CD4-positive, alpha-beta T cell treated with Interleukin-15 for 1 hour (primary cell): ENCODE data around the gene ANXA11.

Experiments used
- DNase-seq: peaks from one replicate; pipeline ENCODE4 v3.0.0-alpha.2; 2020

ANXA11 gene

GRCh38 chr10:80187465-80188409 is 17.6 kb downstream of the ANXA11 start:
- peak; percentile 85 for DNase-seq

- DNase-seq, result no peak
Observed at GRCh38 chr10:80187060-80187459, 18.3 kb downstream of the ANXA11 start.

DNA sequence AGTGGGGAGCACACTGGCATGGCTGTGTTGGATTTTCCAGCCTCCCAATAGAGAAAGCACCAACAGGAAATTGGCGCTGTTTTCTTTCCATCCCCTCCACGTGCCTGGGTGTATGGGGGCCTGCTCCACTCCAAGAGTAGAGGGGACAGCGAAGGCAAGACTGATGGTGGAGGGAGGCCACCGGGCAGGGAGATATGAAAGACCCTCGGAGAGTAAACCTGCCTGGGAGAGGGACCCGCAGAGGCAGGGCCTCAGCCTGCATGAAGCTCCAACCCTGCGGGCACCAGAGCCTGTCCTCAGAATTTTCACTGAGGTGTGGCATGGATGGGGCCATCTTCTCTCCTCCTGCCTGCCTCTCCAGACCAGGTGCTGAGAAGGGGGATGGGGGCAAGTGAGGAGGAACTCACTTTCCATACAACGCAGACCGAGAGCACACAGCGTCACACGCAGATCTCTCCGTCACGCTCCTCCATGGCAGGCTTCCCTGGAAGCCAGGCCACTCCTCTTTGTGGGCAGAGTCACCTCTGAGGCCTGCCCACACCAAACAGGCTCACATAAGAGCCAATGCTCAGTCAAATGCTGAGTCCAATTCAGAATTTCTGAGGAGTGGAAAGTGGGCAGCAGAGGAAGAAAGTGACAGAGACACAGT is 18.8 kb downstream of the ANXA11 start:
- DNase-seq, result peak; percentile 43

GRCh38 chr10:80185578-80186299 is 19.6 kb downstream of the ANXA11 start:
- DNase-seq, result no peak

DNA sequence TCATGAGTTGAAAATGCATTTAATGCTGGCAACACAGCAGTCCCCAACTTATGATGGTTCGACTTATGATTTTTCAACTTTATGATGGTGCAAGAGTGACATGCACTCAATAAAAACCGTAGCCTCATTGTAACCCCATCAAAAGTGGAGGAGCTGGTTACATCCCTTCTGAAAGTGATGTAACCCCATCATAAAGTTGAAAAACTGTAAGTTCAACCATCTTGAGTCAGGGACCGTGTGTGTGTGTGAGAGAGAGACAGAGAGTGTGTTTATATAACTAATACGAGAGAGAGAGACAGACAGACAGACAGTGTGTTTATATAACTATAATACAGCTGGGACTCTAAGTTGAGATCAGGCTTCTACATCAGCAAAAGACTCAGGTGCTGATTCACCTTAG is 21.0 kb downstream of the ANXA11 start:
- no peak for DNase-seq

GRCh38 chr10:80183436-80183835 is 21.9 kb downstream of the ANXA11 start:
- no peak for DNase-seq

DNA sequence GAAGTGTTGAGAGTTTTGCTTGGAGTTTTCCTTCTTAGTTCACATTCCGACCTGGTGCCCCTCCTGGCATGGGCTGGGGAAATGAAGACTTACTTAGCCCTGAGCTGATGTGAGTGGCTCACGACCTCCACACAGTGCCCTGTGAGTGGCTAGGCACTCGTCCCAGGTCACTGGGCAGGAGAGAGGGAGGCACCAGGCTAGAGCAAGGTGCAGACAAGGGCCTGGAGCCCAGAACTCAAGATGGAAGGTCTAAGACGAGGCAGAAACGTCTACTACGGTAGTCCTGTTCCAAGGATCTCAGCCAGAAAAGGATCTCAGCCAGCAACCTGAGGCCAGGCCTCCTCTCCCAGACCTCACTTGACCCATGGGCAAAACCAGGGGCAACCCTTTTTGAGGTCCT is 22.4 kb downstream of the ANXA11 start:
- no peak for DNase-seq

- DNase-seq, result no peak
Observed at GRCh38 chr10:80177781-80178636, 27.3 kb downstream of the ANXA11 start.

- no peak for DNase-seq
Observed at GRCh38 chr10:80176526-80176925, 28.8 kb downstream of the ANXA11 start.

- no peak for DNase-seq
Observed at GRCh38 chr10:80174641-80175395, 30.5 kb downstream of the ANXA11 start.

DNA sequence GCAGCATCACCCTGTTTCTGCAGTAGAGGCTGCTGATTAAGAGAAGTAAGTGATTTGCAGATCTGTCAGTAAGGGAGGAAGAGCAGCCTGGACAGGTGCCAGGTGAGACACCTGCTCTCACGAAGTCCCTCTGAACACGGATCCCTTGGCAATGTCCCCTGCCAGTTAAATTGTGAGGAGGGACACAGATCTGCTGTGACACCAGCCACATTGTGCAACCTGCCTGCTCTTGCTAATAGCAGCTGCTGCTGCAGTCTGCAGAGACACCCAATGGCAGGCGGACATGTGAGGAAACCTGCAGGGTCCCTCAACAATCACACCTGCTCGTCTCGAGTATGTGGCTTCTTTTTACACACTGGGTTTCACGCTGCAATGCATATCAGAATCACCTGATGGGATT is 31.9 kb downstream of the ANXA11 start:
- no peak for DNase-seq

DNA sequence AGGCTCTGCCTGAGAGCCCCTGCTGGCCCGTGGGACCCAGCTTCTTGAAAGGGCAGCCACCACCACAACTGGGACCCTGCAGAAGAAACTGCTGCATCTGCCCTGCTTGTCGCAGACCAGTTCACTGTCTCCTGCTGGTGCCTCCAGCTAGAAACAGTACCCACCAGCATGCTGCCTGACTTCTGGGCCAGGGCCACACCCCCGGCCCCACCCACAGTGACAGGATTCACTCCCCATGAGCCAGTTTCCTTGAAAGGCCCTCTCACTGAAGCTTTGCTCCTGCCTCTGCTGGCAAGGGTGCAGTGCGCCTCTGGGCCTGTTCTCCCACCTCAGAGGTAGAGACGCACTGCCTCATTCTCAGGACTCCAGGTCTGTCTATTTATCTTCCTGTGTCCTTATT is 32.4 kb downstream of the ANXA11 start:
- DNase-seq, result no peak

- DNase-seq, result no peak
Observed at GRCh38 chr10:80171248-80171660, 34.1 kb downstream of the ANXA11 start.

DNA sequence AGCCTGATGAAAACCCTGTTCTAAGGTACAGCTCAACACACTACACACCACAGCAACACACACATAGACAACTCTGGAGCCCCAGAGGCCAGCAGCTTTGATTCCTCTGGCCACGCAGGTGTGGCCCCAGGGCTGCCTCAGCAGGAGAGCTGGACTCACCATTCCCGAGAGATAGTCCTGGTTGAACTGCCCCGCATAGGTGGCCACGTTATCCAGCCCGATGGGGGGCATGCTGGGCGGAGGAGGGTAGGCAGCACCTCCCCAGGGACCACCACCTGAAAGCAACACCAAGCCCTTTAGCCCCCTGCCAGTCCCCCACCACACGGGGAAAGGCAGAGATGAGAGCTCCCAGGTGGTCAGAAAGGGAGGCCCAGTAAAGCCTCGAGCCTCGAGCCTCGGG is 34.7 kb downstream of the ANXA11 start:
- DNase-seq, result no peak

DNA sequence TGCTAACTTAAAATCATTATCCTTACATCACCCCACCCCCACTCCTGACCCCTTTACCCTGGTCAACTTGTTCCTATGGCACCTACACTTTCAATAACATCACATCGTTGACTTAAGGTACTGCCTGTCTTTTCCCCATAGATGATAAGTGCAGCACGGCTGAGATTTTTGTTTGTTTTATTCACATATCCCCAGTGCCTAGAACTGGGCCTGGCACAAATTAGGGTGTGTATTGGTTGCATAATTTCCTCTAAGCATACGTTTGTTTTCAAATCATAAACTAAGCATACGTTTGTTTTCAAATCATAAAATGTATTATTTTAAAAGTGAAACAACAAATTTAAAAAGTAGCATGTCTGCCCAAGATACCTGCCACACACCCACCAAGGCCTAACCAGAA is 35.3 kb downstream of the ANXA11 start:
- DNase-seq, result no peak

DNA sequence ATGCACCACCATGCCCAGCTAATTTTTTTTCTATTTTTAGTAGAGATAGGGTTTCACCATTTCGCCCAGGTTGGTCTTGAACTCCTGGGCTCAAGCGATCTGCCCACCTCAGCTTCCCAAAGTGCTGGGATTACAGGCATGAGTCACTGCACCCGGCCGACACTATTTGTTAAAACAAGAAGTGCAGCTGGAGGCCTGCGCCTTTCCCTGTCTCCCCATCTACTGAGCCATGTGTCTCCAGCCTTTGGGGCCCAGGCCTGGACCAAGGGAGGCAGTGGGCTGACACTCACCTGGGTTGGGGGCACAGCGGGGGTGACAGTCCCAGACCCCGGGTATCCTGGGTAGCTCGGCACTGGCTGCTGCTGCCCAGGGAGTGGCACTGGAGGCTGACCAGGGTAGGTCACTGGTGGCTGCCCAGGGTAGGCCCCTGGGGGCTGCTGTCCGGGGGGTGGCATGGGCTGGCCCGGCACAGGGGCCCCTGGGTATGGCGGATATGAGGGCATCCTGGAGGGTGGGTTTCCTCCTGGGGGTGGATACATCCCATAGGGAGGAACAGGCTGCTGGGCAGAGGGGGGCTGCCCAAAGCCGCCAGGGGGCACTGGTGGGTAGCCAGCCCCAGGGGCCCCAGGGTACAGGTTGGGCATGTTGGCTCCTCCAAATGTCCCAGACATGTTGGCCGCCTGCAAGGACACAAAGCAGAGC is 36.5 kb downstream of the ANXA11 start:
- no peak for DNase-seq

DNA sequence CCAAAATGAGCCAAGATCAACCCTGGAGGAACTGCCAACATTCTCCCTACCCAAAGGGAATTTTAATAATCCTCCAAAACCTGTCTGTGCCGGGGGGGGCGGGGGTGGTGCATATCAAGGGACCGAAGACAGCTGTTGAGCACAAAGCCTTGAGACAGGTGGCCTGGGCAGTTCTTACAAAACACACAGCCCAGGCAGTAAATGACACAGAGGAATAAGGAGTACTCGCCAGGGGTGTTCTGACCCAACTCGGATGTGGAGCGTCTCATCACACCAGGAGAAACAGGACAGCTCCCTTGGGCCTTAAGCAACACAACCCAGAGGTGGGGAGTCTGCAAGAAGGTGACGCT is 37.2 kb downstream of the ANXA11 start:
- DNase-seq, result no peak

DNA sequence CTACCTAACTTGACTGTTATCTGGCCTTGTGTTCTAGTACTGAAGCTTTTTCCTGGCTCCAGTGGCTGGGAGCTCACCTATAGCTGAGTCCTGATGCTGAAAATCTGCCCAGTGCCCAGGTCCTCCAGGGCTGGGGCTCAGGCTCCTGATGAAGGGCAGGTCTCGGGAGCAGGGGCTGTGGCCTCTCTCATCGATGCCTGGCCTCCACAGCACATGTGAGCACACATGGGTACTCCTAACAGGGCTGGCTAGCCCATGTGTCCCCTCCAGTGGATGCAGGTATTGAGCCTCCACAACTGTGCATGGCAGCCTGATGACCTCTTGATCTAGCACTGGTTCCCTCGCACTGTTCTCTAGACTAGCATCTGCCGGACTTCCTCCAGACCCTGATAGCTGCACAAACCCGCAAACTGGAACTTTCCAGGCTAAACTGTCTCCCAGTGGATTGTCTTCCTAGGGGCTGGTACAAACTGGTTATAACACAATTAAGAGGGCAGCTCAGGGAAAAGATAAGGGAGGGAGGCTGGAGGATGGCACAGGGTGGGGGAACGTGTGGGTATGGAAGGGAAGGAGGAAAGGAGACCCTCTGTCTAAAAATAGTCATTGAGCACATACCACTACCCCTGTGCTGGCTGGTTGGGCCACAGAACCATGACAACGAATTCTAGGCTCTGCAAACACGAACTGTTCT is 37.7 kb downstream of the ANXA11 start:
- DNase-seq, result no peak

DNA sequence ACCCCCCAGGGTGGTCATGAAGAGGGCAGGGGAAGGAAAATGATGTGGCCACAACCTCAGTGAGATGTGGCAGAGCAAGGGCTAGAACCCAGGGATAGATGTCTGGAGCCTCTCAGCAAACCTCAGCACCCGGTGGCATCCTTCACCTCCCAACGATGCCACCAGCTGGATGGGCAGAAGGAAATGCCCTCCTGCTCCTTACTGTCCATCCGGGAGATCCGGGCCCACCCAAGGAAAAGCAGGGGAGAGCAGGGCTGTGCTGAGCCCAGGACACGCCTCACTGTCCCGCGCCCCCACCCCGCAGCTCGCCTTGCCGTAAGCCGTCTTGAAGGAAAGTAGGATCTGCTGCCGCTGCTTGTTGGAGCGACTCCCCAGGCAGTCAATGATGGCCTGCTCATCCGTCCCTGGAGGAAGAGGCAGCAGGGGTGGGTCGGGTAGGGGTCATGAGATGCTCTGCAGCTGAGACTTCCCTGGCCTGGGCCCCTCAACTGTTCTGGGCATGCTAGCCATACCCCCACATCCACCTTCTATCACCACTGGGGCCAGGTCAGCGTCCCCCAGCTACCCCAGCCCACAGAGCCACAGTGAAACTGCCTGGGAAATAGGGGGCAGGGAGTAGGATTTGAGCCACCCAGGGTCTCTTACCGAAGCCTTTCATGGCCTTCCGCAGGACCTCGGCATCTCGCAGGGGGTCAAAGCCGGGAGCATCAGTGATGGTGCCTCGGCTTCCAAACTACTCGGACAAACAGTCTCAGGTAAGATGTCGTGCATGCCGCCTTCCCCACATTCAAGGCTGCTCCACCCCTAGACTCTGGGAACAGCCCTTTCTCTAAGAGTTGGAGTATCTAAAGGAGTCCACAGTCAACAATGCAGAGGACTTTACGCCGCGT is 38.5 kb downstream of the ANXA11 start:
- no peak for DNase-seq

DNA sequence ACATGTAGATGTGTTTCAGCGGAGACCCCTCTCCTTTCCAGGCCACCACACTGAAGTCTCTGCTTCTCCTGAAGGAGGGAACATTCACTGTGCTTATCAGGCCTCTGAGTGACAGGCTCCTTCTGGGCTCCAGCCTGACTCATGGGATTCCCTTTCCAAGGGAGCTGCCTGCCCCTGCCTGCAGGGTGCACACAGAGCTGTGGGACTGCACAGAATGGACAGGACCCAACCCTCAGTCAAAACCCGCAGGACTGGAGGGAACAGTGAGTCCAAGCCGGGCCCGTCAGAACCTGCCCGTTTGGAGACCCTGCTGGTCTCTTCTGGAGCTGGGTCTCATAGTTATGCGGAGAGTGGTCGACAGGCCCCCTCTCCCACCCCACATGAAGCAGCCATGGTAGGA is 40.2 kb downstream of the ANXA11 start:
- no peak for DNase-seq
